GM12891 (cell line): Measurements from ENCODE around the gene AASDHPPT.

Experiments
- PAX5 ChIP-seq: IDR thresholded peaks from 2 replicates; pipeline ENCODE4 v1.6.1; 2011; ENCODE audit warnings: low read length, moderate library complexity, mild to moderate bottlenecking; ENCODE audit not compliant: insufficient read depth, severe bottlenecking
- POLR2A ChIP-seq: IDR thresholded peaks from 2 replicates; pipeline ENCODE4 v1.6.1; 2011; ENCODE audit warnings: low read depth, low read length, control low read depth
- POLR2AphosphoS5 ChIP-seq: IDR thresholded peaks from 2 replicates; pipeline ENCODE4 v1.6.1; 2011; ENCODE audit warnings: low read depth, low read length, control low read depth
- TAF1 ChIP-seq: IDR thresholded peaks from 2 replicates; pipeline ENCODE4 v1.6.1; 2011; ENCODE audit warnings: low read depth, low read length, control low read depth

DNA sequence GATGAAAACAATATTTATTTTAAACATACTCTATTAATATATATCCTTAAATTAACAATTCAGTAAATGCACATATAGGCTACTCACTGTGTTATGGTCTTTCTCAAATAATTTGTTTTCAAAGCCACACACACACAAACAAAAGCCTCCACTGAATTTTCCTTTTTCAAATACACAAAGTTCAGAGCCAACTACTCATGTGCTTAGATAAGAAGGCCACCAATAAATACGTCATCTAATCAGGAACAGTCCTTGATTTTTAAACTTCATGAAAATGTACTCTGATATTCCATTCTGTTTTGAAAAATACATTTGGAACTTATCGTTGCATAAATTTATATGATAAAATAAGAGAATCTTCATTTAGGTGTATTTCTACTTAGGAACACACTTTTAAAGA is 26.4 kb upstream of the AASDHPPT start:
- no peak for TF ChIP-seq POLR2A
- no peak for TF ChIP-seq TAF1
- no peak for TF ChIP-seq PAX5
- no peak for TF ChIP-seq POLR2AphosphoS5
